K562 (cell line): Measurements from ENCODE around the gene CD302. TPM values are rescaled to one million over a fixed set of nuclear protein-coding genes. Genes with fewer than 3 reads are reported as not detected.

ENCODE experiments used
- EHMT2 ChIP-seq: fragments of 450-650 bp; IDR thresholded peaks from 2 replicates; pipeline ENCODE4 v1.6.1; 2018; ENCODE audit warnings: antibody characterized with exemption
- FOXK2 ChIP-seq, 2 experiments: fragments of 450-650 bp; IDR thresholded peaks in 1 of 2; conservative IDR thresholded peaks in 1 of 2; 2 replicates each; pipeline ENCODE4 v1.6.1; 2016; ENCODE audit warnings: low read depth in 2 of 2, mild to moderate bottlenecking in 1 of 2
- MAX ChIP-seq: sonication (generic); formaldehyde crosslinking; IDR thresholded peaks from 2 replicates; pipeline ENCODE4 v1.9.0; 2022; ENCODE audit warnings: mild to moderate bottlenecking, missing genetic modification reagents
- RREB1 ChIP-seq: fragments of 250-450 bp; sonication (Bioruptor Pico); IDR thresholded peaks from 2 replicates; pipeline ENCODE4 v1.4.0; 2020
- SAFB2 ChIP-seq: fragments of 200-400 bp; formaldehyde crosslinking; IDR thresholded peaks from 2 replicates; pipeline ENCODE4 v1.6.1; 2018; ENCODE audit warnings: borderline replicate concordance, low read length, low read depth, moderate library complexity; ENCODE audit not compliant: severe bottlenecking
- ZNF518B ChIP-seq: fragments of 250-450 bp; sonication (Bioruptor Pico); IDR thresholded peaks from 2 replicates; pipeline ENCODE4 v1.5.0; 2021; ENCODE audit warnings: mild to moderate bottlenecking, moderate library complexity
- polyA plus RNA-seq, 8 experiments: library from polyadenylated mRNA; depleted of rRNA in 4 of 8; stranded (reverse) in 5 of 8; unstranded in 3 of 8; fragments of >200 nt; fragmentation: Nextera tagmentation in 2 of 8; fragmentation: Illumina TruSeq in 1 of 8; extraction: Ambion mirVana in 2 of 8; extraction: Trizol in 1 of 8; gene quantifications; 2 replicates each; pipeline versions ENCODE4 v1.2.1 to v1.2.3, GENCODE V29; 2011 to 2014; ENCODE audit warnings: inconsistent platforms in 1 of 8, missing spikeins in 1 of 8
- total RNA-seq, 7 experiments: library from RNA; depleted of rRNA in 6 of 7; stranded (reverse); fragments of >200 nt in 6 of 7; fragmentation: Illumina TruSeq in 2 of 7; extraction: Trizol in 2 of 7; gene quantifications; 2 replicates each; pipeline versions ENCODE4 v1.2.1 to v1.2.3, GENCODE V29; 2011 to 2021; ENCODE audit warnings: low replicate concordance in 1 of 7

Gene CD302
- total and polyA plus RNA-seq, 9 of the 15 experiments (the other 6 are each of a cell fraction or from before 2014, with no cell fraction given) = 0.03 to 0.07 (median 0.04) TPM; not detected in 5

GRCh38 chr2:159773426-159773825, 24.6 kb downstream of the CD302 start (continued):
- TF ChIP-seq FOXK2 (conservative IDR thresholded peaks at IDR 0.05 in 1 of 2, IDR thresholded peaks at IDR 0.05 in 1 of 2; ENCODE audit: low read depth in 2 of 2) = no peak
- TF ChIP-seq MAX (CRISPR knock-in tag) = no peak
- no peak for TF ChIP-seq EHMT2
- TF ChIP-seq SAFB2 = no peak
- TF ChIP-seq RREB1 = no peak
- no peak for TF ChIP-seq ZNF518B (CRISPR knock-in tag)
